ENCODE data around the gene SYCE1L.
A peak's percentile ranks its signal among the peaks of the same experiment; 100 is the strongest.

SYCE1L gene

GRCh38 chr16:77236063-77236511, 36.9 kb downstream of the SYCE1L start (continued):
- TF ChIP-seq REST (tag by site-specific recombination; IDR thresholded peaks at IDR 0.05) (no peak), ZNF600 (tag by site-specific recombination; IDR thresholded peaks at IDR 0.05) (0 out of 2 replicates have a peak, but pooled peaks have one; percentile 21), ZSCAN4 (tag by site-specific recombination; IDR thresholded peaks at IDR 0.05) (0 out of 2 replicates have a peak, but pooled peaks have one; percentile 31), YY1 (tag by site-specific recombination; IDR thresholded peaks at IDR 0.05) (peak; percentile 34; the same call in 1 of the 2 replicates), ZNF518A (tag by site-specific recombination; conservative IDR thresholded peaks at IDR 0.05; ENCODE audit: low read depth) (peak; percentile 22; the same call in 1 of the 2 replicates), ZBTB6 (tag by site-specific recombination; IDR thresholded peaks at IDR 0.05) (0 out of 2 replicates have a peak, but pooled peaks have one; percentile 16), ZNF623 (tag by site-specific recombination; IDR thresholded peaks at IDR 0.05) (0 out of 2 replicates have a peak, but pooled peaks have one; percentile 8), ZNF654 (tag by site-specific recombination; IDR thresholded peaks at IDR 0.05; ENCODE audit: low read depth) (peak; percentile 99), ZNF692 (tag by site-specific recombination; IDR thresholded peaks at IDR 0.05) (peak; percentile 77), BCL11A (tag by site-specific recombination; IDR thresholded peaks at IDR 0.05; ENCODE audit: low read depth) (no peak), ZNF324 (tag by site-specific recombination; IDR thresholded peaks at IDR 0.05) (peak; percentile 64; the same call in 1 of the 2 replicates), ZNF473 (tag by site-specific recombination; IDR thresholded peaks at IDR 0.05) (no peak), ZNF561 (tag by site-specific recombination; IDR thresholded peaks at IDR 0.05; ENCODE audit: borderline replicate concordance) (peak; percentile 41; the same call in 1 of the 2 replicates), ZNF76 (tag by site-specific recombination; IDR thresholded peaks at IDR 0.05; ENCODE audit: borderline replicate concordance, low read depth) (no peak), ZSCAN30 (tag by site-specific recombination; IDR thresholded peaks at IDR 0.05) (peak; percentile 89; the same call in 1 of the 2 replicates), KLF8 (tag by site-specific recombination; IDR thresholded peaks at IDR 0.05) (peak; percentile 40; the same call in 1 of the 2 replicates), WT1 (tag by site-specific recombination; IDR thresholded peaks at IDR 0.05) (no peak), ZNF214 (tag by site-specific recombination; IDR thresholded peaks at IDR 0.05; ENCODE audit: borderline replicate concordance) (no peak), ZNF544 (tag by site-specific recombination; IDR thresholded peaks at IDR 0.05) (no peak), ZEB2 (tag by site-specific recombination; IDR thresholded peaks at IDR 0.05) (0 out of 2 replicates have a peak, but pooled peaks have one; percentile 27), SETDB1 (IDR thresholded peaks at IDR 0.05; ENCODE audit: insufficient read length, low read length) (no peak), ZNF394 (tag by site-specific recombination; IDR thresholded peaks at IDR 0.05; ENCODE audit: borderline replicate concordance) (peak; percentile 37; the same call in 1 of the 2 replicates), ZNF677 (tag by site-specific recombination; IDR thresholded peaks at IDR 0.05) (no peak), ZNF843 (tag by site-specific recombination; IDR thresholded peaks at IDR 0.05) (0 out of 2 replicates have a peak, but pooled peaks have one; percentile 31), KLF9 (tag by site-specific recombination; IDR thresholded peaks at IDR 0.05; ENCODE audit: low read depth) (peak; percentile 26; the same call in 1 of the 2 replicates), SP7 (tag by site-specific recombination; IDR thresholded peaks at IDR 0.05) (peak; percentile 57), ZNF391 (tag by site-specific recombination; IDR thresholded peaks at IDR 0.05; ENCODE audit: borderline replicate concordance, low read depth) (peak; percentile 85)
